ENCODE data around the gene SLCO4A1. TPM values are rescaled to one million over a fixed set of nuclear protein-coding genes. Genes with fewer than 3 reads are reported as not detected.

Gene SLCO4A1
- total RNA-seq, 1 donor from 2014 or later = 38.6 TPM

- no peak overlapping the region for H3K4me3 ChIP-seq (ENCODE audit: low read depth, low read length)
- TF ChIP-seq CTCF (IDR thresholded peaks at IDR 0.05; ENCODE audit: insufficient read depth, low read length, poor library complexity, severe bottlenecking) = no peak
- no peak for DNase-seq (ENCODE audit: low read depth)
- H3K27me3 ChIP-seq (ENCODE audit: control insufficient read depth, insufficient read depth, low read length) = peaks cover 6% of the 10 kb centered on the region
- no peaks in the 10 kb centered on the region for H3K36me3 ChIP-seq (ENCODE audit: control insufficient read depth, insufficient read depth, low read length)
Measured at GRCh38 chr20:62670156-62670555, 27.9 kb downstream of the SLCO4A1 start.

- H3K27me3 ChIP-seq (ENCODE audit: control insufficient read depth, insufficient read depth, low read length) = peaks cover 13% of the 10 kb centered on the region
Measured at GRCh38 chr20:62670998-62671397, 28.7 kb downstream of the SLCO4A1 start.

GRCh38 chr20:62671765-62672164, 29.5 kb downstream of the SLCO4A1 start:
- DNase-seq (ENCODE audit: low read depth) = no peak

More at GRCh38 chr20:62670998-62671397, 28.7 kb downstream of the SLCO4A1 start:
- H3K4me3 ChIP-seq (ENCODE audit: low read depth, low read length) = no peak overlapping the region
- no peaks in the 10 kb centered on the region for H3K36me3 ChIP-seq (ENCODE audit: control insufficient read depth, insufficient read depth, low read length)
- DNase-seq (ENCODE audit: low read depth) = no peak
- TF ChIP-seq CTCF (IDR thresholded peaks at IDR 0.05; ENCODE audit: insufficient read depth, low read length, poor library complexity, severe bottlenecking) = no peak

GRCh38 chr20:62674370-62674769, 32.1 kb downstream of the SLCO4A1 start:
- no peak for DNase-seq (ENCODE audit: low read depth)
- Histone ChIP-seq H3K4me3 (ENCODE audit: low read depth, low read length) (no peak overlapping the region), H3K36me3 (ENCODE audit: control insufficient read depth, insufficient read depth, low read length) (no peaks in the 10 kb centered on the region), H3K27me3 (ENCODE audit: control insufficient read depth, insufficient read depth, low read length) (peaks cover 17% of the 10 kb centered on the region)
- no peak for TF ChIP-seq CTCF (IDR thresholded peaks at IDR 0.05; ENCODE audit: insufficient read depth, low read length, poor library complexity, severe bottlenecking)

More at GRCh38 chr20:62671765-62672164, 29.5 kb downstream of the SLCO4A1 start:
- H3K36me3 ChIP-seq (ENCODE audit: control insufficient read depth, insufficient read depth, low read length) = no peaks in the 10 kb centered on the region
- no peak for TF ChIP-seq CTCF (IDR thresholded peaks at IDR 0.05; ENCODE audit: insufficient read depth, low read length, poor library complexity, severe bottlenecking)
- peaks cover 15% of the 10 kb centered on the region for H3K27me3 ChIP-seq (ENCODE audit: control insufficient read depth, insufficient read depth, low read length)
- H3K4me3 ChIP-seq (ENCODE audit: low read depth, low read length) = no peak overlapping the region

- TF ChIP-seq CTCF (IDR thresholded peaks at IDR 0.05; ENCODE audit: insufficient read depth, low read length, poor library complexity, severe bottlenecking) = no peak
- Histone ChIP-seq H3K4me3 (ENCODE audit: low read depth, low read length) (no peak overlapping the region), H3K36me3 (ENCODE audit: control insufficient read depth, insufficient read depth, low read length) (no peaks in the 10 kb centered on the region), H3K27me3 (ENCODE audit: control insufficient read depth, insufficient read depth, low read length) (peaks cover 17% of the 10 kb centered on the region)
- DNase-seq (ENCODE audit: low read depth) = no peak
Measured at GRCh38 chr20:62675156-62675876, 33.0 kb downstream of the SLCO4A1 start.

- TF ChIP-seq CTCF (IDR thresholded peaks at IDR 0.05; ENCODE audit: insufficient read depth, low read length, poor library complexity, severe bottlenecking) = no peak
- no peaks in the 10 kb centered on the region for H3K36me3 ChIP-seq (ENCODE audit: control insufficient read depth, insufficient read depth, low read length)
- H3K27me3 ChIP-seq (ENCODE audit: control insufficient read depth, insufficient read depth, low read length) = peaks cover 17% of the 10 kb centered on the region
- DNase-seq (ENCODE audit: low read depth) = no peak
- H3K4me3 ChIP-seq (ENCODE audit: low read depth, low read length) = no peak overlapping the region
Measured at GRCh38 chr20:62675877-62676260, 33.6 kb downstream of the SLCO4A1 start.

Data from kidney epithelial cell (primary cell).